ENCODE results near the gene CCDC150. TPM values are rescaled to one million over a fixed set of nuclear protein-coding genes. Genes with fewer than 3 reads are reported as not detected.
"Not testable (repeated sequence)": the region's sequence is repeated elsewhere in the genome, so short reads cannot be mapped to it uniquely, and the experiment has no call there.

Gene CCDC150
- total RNA-seq, 1 donor from 2014 or later, result 1.4 TPM

DNA sequence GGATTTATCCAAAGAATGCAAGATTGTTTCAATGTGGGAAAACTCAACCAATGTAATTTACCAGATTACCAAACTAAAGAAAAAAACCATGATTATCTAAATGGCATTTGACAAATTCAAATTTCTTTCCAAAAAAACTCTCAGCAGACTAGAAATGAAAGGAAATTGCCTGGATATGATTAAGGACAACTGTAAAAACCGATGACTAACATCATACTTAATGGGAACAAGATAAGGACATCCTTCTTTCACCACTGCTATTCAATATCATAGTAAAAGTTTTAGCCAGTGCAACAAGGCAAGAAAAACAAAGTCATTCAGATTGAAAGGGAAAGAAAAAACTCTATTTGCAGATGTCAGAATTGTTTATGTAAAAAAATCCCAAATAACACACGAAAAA, 4.4 kb upstream of the CCDC150 start:
- no peak for DNase-seq (ENCODE audit: low spot score)

DNA sequence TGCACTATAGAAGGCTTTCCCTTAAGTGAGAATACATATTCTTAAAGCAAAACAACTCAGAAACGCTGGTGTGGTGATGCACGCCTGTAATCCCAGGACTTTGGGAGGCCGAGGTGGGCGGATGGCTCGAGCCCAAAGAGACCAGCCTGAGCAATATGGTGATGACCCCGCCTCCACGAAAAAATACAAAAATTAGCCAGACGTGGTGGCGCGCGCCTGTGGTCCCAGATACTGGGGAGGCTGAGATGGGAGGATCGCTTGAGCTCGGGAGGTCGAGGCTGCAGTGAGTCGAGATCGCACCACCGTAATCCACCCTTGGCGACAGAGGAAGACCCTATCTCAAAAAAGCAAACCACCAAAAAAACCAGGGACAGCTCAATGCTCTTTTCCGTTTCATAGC, 750 bp upstream of the CCDC150 start:
- DNase-seq (ENCODE audit: low spot score), result no peak

GRCh38 chr2:196640031-196640548, 575 bp downstream of the CCDC150 start:
- no peak for DNase-seq (ENCODE audit: low spot score)

GRCh38 chr2:196649202-196649601, 9.7 kb downstream of the CCDC150 start:
- no peak for DNase-seq (ENCODE audit: low spot score)

DNA sequence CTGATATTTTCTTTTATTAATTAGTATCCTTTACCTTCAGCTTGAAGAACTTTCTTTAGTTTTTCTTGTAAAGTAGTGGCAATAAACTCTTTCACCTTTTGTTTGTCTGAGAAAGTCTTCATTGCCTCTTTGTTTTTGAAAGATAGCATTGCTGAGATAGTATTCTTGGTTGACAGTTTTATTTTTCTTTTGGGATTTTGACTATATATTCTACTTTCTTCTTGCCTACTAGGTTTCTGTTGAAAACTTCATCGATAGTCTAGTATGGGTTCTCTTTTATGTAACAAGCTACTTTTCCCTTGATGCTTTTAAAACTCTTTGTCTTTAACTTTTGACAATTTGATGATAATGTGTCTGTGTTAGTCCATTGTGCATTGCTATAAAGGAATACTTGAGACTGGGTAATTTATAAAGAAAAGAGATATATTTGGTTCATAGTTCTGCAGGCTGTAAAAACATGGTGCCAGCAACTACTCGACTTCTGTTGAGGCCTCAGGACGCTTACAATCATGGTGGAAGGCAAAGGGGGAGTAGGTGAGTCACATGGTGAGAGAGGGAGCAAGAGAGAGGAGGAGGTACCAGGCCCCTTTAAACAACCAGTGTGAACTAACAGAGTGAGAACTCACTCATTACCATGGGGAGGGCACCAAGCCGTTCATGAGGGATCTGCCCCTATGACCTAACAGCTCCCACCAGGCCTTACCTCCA, 12.0 kb downstream of the CCDC150 start:
- DNase-seq (ENCODE audit: low spot score), result no peak

- no peak for DNase-seq (ENCODE audit: low spot score)
Observed at GRCh38 chr2:196652869-196653268, 13.4 kb downstream of the CCDC150 start.

DNA sequence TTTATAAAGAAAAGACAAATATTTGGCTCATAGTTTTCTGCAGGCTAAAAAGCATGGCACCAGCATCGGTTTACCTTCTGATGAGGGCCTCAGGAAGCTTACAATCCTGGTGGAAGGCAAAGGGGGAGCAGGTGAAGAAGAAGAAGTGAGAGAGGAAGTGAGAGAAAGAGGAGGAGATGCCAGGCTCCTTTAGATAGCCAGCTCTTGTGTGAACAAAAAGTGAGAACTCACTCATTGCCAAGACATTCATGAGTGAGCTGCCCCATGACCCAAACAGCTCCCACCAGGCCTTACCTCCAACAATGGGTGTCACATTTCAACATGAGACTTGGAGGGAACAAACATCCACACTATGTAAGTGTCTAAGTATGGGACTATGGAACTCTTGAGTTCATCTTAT, 14.3 kb downstream of the CCDC150 start:
- DNase-seq (ENCODE audit: low spot score), result no peak

DNA sequence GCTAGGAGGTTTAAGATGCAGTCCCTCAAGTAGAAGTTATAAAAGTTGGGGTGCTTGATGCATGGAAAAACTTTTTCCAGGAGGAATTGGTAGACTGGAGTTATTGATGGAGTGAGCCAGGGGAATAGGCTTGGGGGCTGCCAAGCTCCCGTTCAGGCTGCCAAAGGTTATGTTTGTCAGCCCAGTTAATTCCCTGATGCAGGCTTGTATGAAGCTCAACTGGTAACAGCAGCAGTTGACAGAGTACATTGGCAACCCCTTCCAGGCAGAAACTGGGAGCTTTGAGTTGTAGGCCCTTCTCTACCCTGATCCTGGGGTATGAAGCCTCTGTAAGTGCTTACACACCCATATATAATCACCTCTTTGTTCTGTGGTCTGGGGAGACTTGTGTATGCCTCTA, 16.2 kb downstream of the CCDC150 start:
- DNase-seq (ENCODE audit: low spot score), result no peak

- DNase-seq (ENCODE audit: low spot score), result no peak
Observed at GRCh38 chr2:196657333-196657732, 17.8 kb downstream of the CCDC150 start.

- DNase-seq (ENCODE audit: low spot score), result no peak
Observed at GRCh38 chr2:196659844-196660243, 20.3 kb downstream of the CCDC150 start.

GRCh38 chr2:196660244-196660643, 20.7 kb downstream of the CCDC150 start:
- no peak for DNase-seq (ENCODE audit: low spot score)

DNA sequence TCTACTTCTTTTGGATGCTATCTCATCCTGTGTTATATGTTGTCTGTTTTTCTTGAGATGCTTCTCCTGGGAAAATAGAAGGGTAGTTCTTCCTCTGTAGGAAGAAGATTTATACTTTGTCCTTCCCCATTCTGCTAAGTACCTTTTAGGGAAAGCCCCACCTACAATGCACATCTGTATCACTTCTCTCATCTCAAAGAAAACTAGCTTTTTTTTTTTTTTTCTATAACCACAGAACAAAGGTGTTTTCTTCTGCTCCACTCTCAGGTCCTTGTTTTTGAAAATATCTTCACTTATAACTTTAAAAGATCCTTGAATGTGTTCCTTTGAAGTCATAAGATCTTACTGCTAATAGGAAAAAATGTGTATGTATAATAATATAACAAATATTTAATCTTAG, 30.8 kb downstream of the CCDC150 start:
- no peak for DNase-seq (ENCODE audit: low spot score)

GRCh38 chr2:196675963-196676362, 36.4 kb downstream of the CCDC150 start:
- no peak for DNase-seq (ENCODE audit: low spot score)

- DNase-seq (ENCODE audit: low spot score), result no peak
Observed at GRCh38 chr2:196677404-196677803, 37.9 kb downstream of the CCDC150 start.

GRCh38 chr2:196679368-196679767, 39.9 kb downstream of the CCDC150 start:
- no peak for DNase-seq (ENCODE audit: low spot score)

DNA sequence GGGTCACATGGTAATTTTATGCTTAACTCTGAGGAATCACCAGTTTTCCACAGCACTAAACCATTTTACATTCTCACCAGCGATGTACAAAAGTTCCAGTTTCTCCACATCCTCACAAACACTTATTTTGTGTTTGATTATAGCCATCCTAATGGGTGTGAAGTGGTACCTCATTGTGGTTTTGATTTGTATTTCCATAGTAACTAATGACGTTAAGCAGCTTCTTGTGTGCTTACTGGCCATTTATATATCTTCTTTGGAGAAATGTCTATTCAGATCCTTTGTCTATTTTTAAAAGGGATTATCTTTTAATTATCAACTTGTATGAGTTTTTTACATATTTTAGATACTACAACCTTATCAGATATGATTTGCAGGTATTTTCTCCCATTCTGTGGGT, 42.0 kb downstream of the CCDC150 start:
- DNase-seq (ENCODE audit: low spot score), result no peak

GRCh38 chr2:196685792-196686191, 46.3 kb downstream of the CCDC150 start:
- no peak for DNase-seq (ENCODE audit: low spot score)

DNA sequence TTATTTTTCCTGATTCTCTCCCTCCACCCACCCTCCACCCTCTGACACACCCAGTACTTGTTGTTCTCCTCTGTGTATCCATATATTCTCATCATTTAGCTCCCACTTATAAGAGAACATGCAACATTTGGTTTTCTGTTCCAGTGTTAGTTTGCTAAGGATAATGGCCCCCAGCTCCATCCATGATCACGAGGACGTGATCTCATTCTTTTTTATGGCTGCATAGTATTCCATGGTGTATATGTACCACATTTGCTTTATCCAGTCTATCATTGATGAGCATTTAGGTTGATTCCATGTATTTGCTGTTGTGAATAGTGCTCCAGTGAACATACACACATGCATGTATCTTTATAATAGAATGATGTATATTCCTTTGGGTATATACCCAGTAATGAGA, 47.2 kb downstream of the CCDC150 start:
- not testable (repeated sequence) for DNase-seq (ENCODE audit: low spot score)

- no peak for DNase-seq (ENCODE audit: low spot score)
Observed at GRCh38 chr2:196696423-196697079, 57.0 kb downstream of the CCDC150 start.

- no peak for DNase-seq (ENCODE audit: low spot score)
Observed at GRCh38 chr2:196697825-196698224, 58.3 kb downstream of the CCDC150 start.

GRCh38 chr2:196702641-196703040, 63.1 kb downstream of the CCDC150 start:
- DNase-seq (ENCODE audit: low spot score), result no peak

GRCh38 chr2:196703695-196704094, 64.2 kb downstream of the CCDC150 start:
- no peak for DNase-seq (ENCODE audit: low spot score)

DNA sequence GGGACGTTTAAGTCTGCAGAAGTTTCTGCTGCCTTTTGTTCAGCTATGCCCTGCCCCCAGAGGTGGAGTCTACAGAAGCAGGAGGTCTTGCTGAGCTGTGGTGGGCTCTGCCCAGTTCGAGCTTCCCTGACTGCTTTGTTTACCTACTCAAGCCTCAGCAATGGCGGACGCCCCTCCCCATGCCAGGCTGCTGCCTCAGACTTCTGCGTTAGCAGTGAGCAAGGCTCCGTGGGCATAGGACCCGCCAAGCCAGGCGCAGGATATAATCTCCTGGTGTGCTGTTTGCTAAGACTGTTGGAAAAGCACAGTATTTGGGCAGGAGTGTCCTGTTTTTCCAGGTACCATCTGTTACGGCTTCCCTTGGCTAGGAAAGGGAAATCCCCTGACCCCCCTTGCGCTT, 70.5 kb downstream of the CCDC150 start:
- DNase-seq (ENCODE audit: low spot score), result not testable (repeated sequence)

Data from ureter (tissue), 1 donor.